Chondrocyte (in vitro differentiated cells): Measurements from ENCODE around the gene LIAS. TPM values are rescaled to one million over a fixed set of nuclear protein-coding genes. Genes with fewer than 3 reads are reported as not detected.

ENCODE experiments used
- DNase-seq: peaks from one replicate; pipeline ENCODE4 v3.0.0; 2021; ENCODE audit warnings: mixed read lengths, low spot score
- H3K27ac Mint-ChIP-seq: one replicate; pipeline ENCODE4 v1.8.0; 2021; ENCODE audit warnings: mild to moderate bottlenecking, moderate library complexity, mixed read lengths; ENCODE audit not compliant: unreplicated experiment
- H3K27me3 Mint-ChIP-seq: 2 replicates; pipeline ENCODE4 v1.8.0; 2021; ENCODE audit warnings: low read depth, mixed read lengths
- H3K36me3 Mint-ChIP-seq: 2 replicates; pipeline ENCODE4 v1.8.0; 2021; ENCODE audit warnings: low read depth, mixed read lengths
- H3K4me1 Mint-ChIP-seq: 2 replicates; pipeline ENCODE4 v1.8.0; 2021; ENCODE audit warnings: low read depth, mild to moderate bottlenecking, mixed read lengths
- H3K4me3 Mint-ChIP-seq: one replicate; pipeline ENCODE4 v1.8.0; 2021; ENCODE audit warnings: mild to moderate bottlenecking, moderate library complexity, mixed read lengths; ENCODE audit not compliant: unreplicated experiment
- H3K9me3 Mint-ChIP-seq: 2 replicates; pipeline ENCODE4 v1.8.0; 2021; ENCODE audit warnings: low read depth, mixed read lengths
- total RNA-seq: library from RNA; stranded (reverse); gene quantifications from 3 replicates; pipeline ENCODE4 v1.2.1, GENCODE V29; 2021
- TF ChIP-seq, protein P1 (sequence below): fragments of 200-600 bp; sonication (generic); IDR thresholded peaks from 2 replicates; pipeline ENCODE4 v1.5.0; 2021; ENCODE audit warnings: antibody characterized with exemption, mild to moderate bottlenecking, moderate library complexity

Gene LIAS
- total RNA-seq, 1 donor from 2014 or later = 6.8 TPM

DNA sequence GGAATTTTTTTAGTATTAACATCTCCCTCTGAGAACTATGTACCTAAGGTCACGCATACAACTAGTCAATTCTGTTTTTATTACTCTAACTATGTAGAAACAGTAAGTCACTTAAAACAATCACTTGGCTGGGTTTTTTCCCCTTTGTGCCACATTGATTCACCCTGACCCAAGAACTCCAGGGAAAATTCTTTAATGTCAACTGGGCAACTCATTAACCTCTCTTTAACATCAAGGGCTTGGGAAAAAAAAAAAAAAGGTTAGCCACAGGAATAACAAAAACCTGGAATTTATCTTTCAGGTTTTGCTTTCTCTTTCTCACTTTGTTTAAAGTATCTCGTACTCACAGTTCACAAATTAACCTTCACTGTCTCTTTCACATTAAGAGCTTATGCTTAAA, 8.2 kb upstream of the LIAS start:
- Mint-ChIP-seq H3K27me3 (no peaks in the 10 kb centered on the region), H3K27ac (peak overlapping the region; percentile 49), H3K4me3 (no peak overlapping the region), H3K9me3 (no peaks in the 10 kb centered on the region), H3K36me3 (peaks cover 41% of the 10 kb centered on the region), H3K4me1 (peaks cover 3% of the 10 kb centered on the region)
- TF ChIP-seq, protein P1, sequence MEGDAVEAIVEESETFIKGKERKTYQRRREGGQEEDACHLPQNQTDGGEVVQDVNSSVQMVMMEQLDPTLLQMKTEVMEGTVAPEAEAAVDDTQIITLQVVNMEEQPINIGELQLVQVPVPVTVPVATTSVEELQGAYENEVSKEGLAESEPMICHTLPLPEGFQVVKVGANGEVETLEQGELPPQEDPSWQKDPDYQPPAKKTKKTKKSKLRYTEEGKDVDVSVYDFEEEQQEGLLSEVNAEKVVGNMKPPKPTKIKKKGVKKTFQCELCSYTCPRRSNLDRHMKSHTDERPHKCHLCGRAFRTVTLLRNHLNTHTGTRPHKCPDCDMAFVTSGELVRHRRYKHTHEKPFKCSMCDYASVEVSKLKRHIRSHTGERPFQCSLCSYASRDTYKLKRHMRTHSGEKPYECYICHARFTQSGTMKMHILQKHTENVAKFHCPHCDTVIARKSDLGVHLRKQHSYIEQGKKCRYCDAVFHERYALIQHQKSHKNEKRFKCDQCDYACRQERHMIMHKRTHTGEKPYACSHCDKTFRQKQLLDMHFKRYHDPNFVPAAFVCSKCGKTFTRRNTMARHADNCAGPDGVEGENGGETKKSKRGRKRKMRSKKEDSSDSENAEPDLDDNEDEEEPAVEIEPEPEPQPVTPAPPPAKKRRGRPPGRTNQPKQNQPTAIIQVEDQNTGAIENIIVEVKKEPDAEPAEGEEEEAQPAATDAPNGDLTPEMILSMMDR = no peak
- DNase-seq = no peak

DNA sequence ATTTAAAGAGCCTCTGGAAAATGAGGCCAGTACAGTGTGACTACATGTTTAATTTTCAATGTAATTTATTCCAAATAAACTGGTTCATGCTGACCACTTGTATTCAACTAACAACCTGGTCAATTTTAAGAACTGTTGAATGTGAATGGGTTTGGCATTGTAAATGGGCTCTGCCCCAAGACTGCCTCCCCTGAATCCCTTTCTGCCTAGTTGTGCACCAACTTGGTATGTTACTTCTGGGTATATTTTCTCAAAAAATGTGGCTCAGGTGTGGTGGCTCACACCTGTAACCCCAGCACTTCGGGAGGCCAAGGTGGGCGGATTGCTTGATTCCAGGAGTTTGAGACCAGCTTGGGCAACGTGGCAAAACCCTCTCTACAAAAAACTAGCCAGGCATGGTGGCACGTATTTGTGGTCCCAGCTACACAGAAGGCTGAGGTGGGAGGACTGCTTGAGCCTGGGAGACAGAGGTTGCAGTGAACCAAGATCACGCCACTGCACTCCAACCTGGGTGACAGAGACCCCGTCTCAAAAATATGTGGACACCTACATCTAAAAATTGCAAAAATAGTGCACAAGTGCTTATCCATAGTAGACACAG, 7.3 kb upstream of the LIAS start:
- no peaks in the 10 kb centered on the region for H3K9me3 Mint-ChIP-seq
- H3K27ac Mint-ChIP-seq = no peak overlapping the region
- no peak for DNase-seq
- TF ChIP-seq, protein P1 = no peak
- peaks cover 45% of the 10 kb centered on the region for H3K36me3 Mint-ChIP-seq
- peaks cover 11% of the 10 kb centered on the region for H3K4me1 Mint-ChIP-seq
- no peaks in the 10 kb centered on the region for H3K27me3 Mint-ChIP-seq
- no peak overlapping the region for H3K4me3 Mint-ChIP-seq

DNA sequence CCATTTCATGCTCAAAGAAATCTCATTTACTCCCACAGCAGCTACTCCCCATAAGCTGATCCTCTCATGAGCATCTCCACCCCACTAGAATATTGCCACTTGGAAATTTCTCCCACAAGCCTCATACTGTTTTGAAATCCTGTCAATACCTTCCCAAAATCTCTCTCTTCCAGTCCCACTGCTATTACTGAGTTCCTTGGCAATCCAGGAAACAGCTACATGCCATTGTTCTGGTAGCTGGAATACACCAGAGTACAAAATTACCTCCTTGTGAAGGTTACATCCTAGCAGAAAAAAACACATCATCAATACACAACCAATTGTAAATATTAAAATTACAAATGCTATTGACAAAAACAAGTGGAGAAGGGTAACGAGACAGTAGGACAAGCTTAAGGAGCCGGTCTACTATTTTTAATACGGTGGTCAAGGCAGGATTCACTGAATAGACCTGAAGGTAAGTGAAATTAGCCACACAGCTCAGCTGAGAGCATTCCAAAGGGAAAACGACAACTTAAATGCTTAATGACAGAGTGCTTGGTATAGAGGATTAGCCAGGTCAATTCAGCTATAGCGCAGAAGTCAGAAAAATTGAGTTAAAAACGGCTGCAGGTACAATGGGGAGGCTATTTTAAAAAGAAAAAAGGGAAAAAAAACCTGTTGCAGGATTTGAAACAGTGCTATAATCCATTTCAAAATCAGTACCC, 6.5 kb upstream of the LIAS start:
- H3K36me3 Mint-ChIP-seq = peaks cover 52% of the 10 kb centered on the region
- no peak overlapping the region for H3K27ac Mint-ChIP-seq

GRCh38 chr4:39452860-39453587, 5.8 kb upstream of the LIAS start:
- H3K4me3 Mint-ChIP-seq = no peak overlapping the region

More for the DNA sequence above, 6.5 kb upstream of the LIAS start:
- Mint-ChIP-seq H3K9me3 (no peaks in the 10 kb centered on the region), H3K4me1 (peaks cover 19% of the 10 kb centered on the region), H3K27me3 (no peaks in the 10 kb centered on the region), H3K4me3 (no peak overlapping the region)
- TF ChIP-seq, protein P1 = no peak
- DNase-seq = no peak

DNA sequence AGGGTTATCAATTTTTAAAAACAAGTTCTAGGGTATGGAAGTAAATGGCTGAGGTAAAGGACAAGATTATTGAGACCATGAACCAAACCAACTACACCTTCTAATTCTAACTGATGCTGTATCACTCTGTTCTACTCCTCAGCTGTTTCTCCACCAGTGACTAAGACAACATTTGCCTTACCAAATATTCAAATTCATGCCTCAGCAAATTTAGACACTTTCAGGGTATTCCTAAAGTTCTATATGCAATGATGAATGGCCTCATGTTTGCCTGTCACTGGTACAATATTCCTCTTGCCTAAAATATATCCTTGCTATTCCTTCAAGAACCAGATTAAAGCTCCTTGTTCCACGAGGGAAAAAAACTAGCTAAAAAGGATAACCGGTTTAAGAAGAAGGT, 5.1 kb upstream of the LIAS start:
- Mint-ChIP-seq H3K9me3 (no peaks in the 10 kb centered on the region), H3K27me3 (no peaks in the 10 kb centered on the region), H3K36me3 (peaks cover 62% of the 10 kb centered on the region), H3K4me3 (no peak overlapping the region), H3K4me1 (peaks cover 29% of the 10 kb centered on the region), H3K27ac (no peak overlapping the region)
- DNase-seq = no peak
- TF ChIP-seq, protein P1 = no peak

More at GRCh38 chr4:39452860-39453587, 5.8 kb upstream of the LIAS start:
- no peaks in the 10 kb centered on the region for H3K27me3 Mint-ChIP-seq
- peaks cover 58% of the 10 kb centered on the region for H3K36me3 Mint-ChIP-seq
- peaks cover 26% of the 10 kb centered on the region for H3K4me1 Mint-ChIP-seq
- H3K9me3 Mint-ChIP-seq = no peaks in the 10 kb centered on the region
- DNase-seq = no peak
- no peak overlapping the region for H3K27ac Mint-ChIP-seq
- TF ChIP-seq, protein P1 = no peak
